HepG2 (cell line): ENCODE results near the gene NBPF1. TPM values are rescaled to one million over a fixed set of nuclear protein-coding genes. Genes with fewer than 3 reads are reported as not detected.

ENCODE experiments used
- HOXA9 ChIP-seq: sonication (generic); formaldehyde crosslinking; IDR thresholded peaks from 2 replicates; pipeline ENCODE4 v1.8.1; 2022; ENCODE audit warnings: missing genetic modification reagents, mild to moderate bottlenecking, moderate library complexity, borderline replicate concordance
- MTF1 ChIP-seq: sonication (generic); formaldehyde crosslinking; IDR thresholded peaks from 2 replicates; pipeline ENCODE4 v1.5.0; 2020; ENCODE audit warnings: missing genetic modification reagents
- NFE2L1 ChIP-seq: sonication (generic); formaldehyde crosslinking; IDR thresholded peaks from 2 replicates; pipeline ENCODE4 v1.4.0; 2020; ENCODE audit warnings: missing genetic modification reagents, mild to moderate bottlenecking, borderline replicate concordance
- POLR2G ChIP-seq: fragments of 200-400 bp; formaldehyde crosslinking; IDR thresholded peaks from 2 replicates; pipeline ENCODE4 v1.6.1; 2018; ENCODE audit warnings: mild to moderate bottlenecking, low read depth, low read length, moderate library complexity
- SMAD9 ChIP-seq: sonication (generic); formaldehyde crosslinking; IDR thresholded peaks from 2 replicates; pipeline ENCODE4 v1.5.1; 2020; ENCODE audit warnings: mild to moderate bottlenecking, missing genetic modification reagents
- SMARCE1 ChIP-seq: fragments of 450-650 bp; IDR thresholded peaks from 2 replicates; pipeline ENCODE4 v1.6.1; 2017; ENCODE audit warnings: borderline replicate concordance
- SNAPC2 ChIP-seq: sonication (generic); formaldehyde crosslinking; IDR thresholded peaks from 2 replicates; pipeline ENCODE4 v1.8.1; 2022; ENCODE audit warnings: mild to moderate bottlenecking, missing genetic modification reagents
- TOPORS ChIP-seq: sonication (generic); formaldehyde crosslinking; IDR thresholded peaks from 2 replicates; pipeline ENCODE4 v1.8.0; 2023; ENCODE audit warnings: mild to moderate bottlenecking, missing genetic modification reagents
- TRIM24 ChIP-seq: sonication (generic); formaldehyde crosslinking; IDR thresholded peaks from 2 replicates; pipeline ENCODE4 v1.8.0; 2022; ENCODE audit warnings: mild to moderate bottlenecking, missing genetic modification reagents
- YY1 ChIP-seq: IDR thresholded peaks from 2 replicates; pipeline ENCODE4 v1.6.1; 2011; ENCODE audit warnings: low read length, low read depth, moderate library complexity, mild to moderate bottlenecking; ENCODE audit not compliant: insufficient read depth, insufficient replicate concordance
- ZNF281 ChIP-seq: sonication (generic); formaldehyde crosslinking; IDR thresholded peaks from 2 replicates; pipeline ENCODE4 v1.4.0; 2020; ENCODE audit warnings: missing genetic modification reagents, borderline replicate concordance
- ZNF33A ChIP-seq: sonication (generic); formaldehyde crosslinking; IDR thresholded peaks from 2 replicates; pipeline ENCODE4 v1.5.1; 2020; ENCODE audit warnings: missing genetic modification reagents, mild to moderate bottlenecking, moderate library complexity, borderline replicate concordance
- ZNF441 ChIP-seq: sonication (generic); formaldehyde crosslinking; IDR thresholded peaks from 2 replicates; pipeline ENCODE4 v1.7.0; 2021; ENCODE audit warnings: missing genetic modification reagents, borderline replicate concordance
- polyA plus RNA-seq, 8 experiments: library from polyadenylated mRNA; depleted of rRNA in 3 of 8; stranded (reverse) in 7 of 8; unstranded in 1 of 8; fragments of >200 nt; fragmentation: Illumina TruSeq in 4 of 8; extraction: Trizol in 4 of 8; gene quantifications; 2 replicates each; pipeline versions ENCODE4 v1.2.1 to v1.2.3, GENCODE V29; 2011 to 2016; ENCODE audit warnings: low read depth in 4 of 8, missing spikeins in 1 of 8, mixed read lengths in 1 of 8; ENCODE audit not compliant: insufficient read depth in 1 of 8
- total RNA-seq, 5 experiments: library from RNA; depleted of rRNA; stranded (reverse); fragments of >200 nt; fragmentation: Illumina TruSeq; extraction: Trizol; gene quantifications; 2 replicates each; pipeline ENCODE4 v1.2.3, GENCODE V29; 2016; ENCODE audit warnings: low read depth in 1 of 5
- TF ChIP-seq, protein P1 (sequence below): sonication (generic); formaldehyde crosslinking; IDR thresholded peaks from 2 replicates; pipeline ENCODE4 v1.4.0; 2020; ENCODE audit warnings: missing genetic modification reagents, mild to moderate bottlenecking, borderline replicate concordance
- TF ChIP-seq, protein P2 (sequence below): sonication (generic); formaldehyde crosslinking; IDR thresholded peaks from 2 replicates; pipeline ENCODE4 v1.5.1; 2020; ENCODE audit warnings: missing genetic modification reagents, mild to moderate bottlenecking, borderline replicate concordance
- TF ChIP-seq, protein P3 (sequence below): sonication (generic); formaldehyde crosslinking; IDR thresholded peaks from 2 replicates; pipeline ENCODE4 v1.5.0; 2020; ENCODE audit warnings: missing genetic modification reagents
- TF ChIP-seq, protein P4 (sequence below): sonication (generic); formaldehyde crosslinking; IDR thresholded peaks from 2 replicates; pipeline ENCODE4 v1.4.0; 2020; ENCODE audit warnings: missing genetic modification reagents

Gene NBPF1
- total and polyA plus RNA-seq, 2 of the 13 experiments (the other 11 are each of a cell fraction or from before 2014, with no cell fraction given) = 30.3 to 35.6 TPM

DNA sequence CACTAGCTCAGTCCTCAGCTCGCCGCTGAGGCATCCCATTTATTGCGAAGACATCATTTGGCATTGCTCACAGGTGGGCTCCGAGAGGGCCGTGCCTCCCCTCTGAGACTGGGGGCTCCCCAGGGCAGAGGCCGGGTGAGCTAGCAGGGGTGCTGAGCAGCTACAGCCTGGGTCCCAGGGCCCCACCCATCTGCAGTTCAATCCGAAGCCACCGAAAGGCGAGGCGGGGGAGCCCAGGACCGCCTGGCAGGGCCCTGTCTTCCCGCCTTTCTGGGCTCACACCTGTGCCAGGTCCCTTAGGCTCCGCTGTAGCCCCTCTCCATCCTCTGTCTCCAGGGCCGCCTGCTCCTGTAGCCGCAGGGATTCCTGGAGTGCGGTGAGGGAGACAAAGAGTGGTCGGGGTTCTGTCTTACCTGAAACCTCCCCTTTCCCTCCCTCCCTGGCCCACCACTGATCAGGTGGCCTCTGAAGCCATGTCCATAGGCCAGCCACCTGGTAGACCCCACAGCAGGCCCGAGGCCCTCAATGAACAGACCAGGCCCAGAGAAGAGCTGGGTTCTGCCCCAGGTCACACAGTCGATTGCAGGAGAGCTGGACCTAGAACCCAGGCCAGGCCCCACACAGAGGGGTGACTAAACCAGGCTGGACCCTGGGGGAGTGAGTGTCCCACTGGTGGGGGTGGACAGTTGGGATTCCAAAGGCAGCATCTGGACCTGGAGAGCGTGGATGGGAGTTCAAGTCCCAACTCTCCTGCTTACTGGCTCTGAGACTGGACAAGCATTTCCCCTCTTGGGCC, 18.1 kb upstream of the NBPF1 start (continued):
- TF ChIP-seq ZNF33A (CRISPR knock-in tag) (no peak), SNAPC2 (CRISPR knock-in tag) (no peak), SMAD9 (CRISPR knock-in tag) (no peak), SMARCE1 (no peak), HOXA9 (CRISPR knock-in tag) (no peak), TRIM24 (CRISPR knock-in tag) (no peak), NFE2L1 (CRISPR knock-in tag) (0 out of 2 replicates have a peak, but pooled peaks have one; percentile 11), ZNF441 (no peak), YY1 (no peak), MTF1 (CRISPR knock-in tag) (no peak), TOPORS (CRISPR knock-in tag) (no peak), ZNF281 (CRISPR knock-in tag) (no peak), POLR2G (peak; percentile 42; the same call in 1 of the 2 replicates)
- TF ChIP-seq, protein P1, sequence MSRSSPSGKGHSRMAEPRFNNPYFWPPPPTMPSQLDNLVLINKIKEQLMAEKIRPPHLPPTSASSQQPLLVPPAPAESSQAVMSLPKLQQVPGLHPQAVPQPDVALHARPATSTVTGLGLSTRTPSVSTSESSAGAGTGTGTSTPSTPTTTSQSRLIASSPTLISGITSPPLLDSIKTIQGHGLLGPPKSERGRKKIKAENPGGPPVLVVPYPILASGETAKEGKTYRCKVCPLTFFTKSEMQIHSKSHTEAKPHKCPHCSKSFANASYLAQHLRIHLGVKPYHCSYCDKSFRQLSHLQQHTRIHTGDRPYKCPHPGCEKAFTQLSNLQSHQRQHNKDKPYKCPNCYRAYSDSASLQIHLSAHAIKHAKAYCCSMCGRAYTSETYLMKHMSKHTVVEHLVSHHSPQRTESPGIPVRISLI (CRISPR knock-in tag) = peak; percentile 27; the same call in 1 of the 2 replicates
- TF ChIP-seq, protein P2, sequence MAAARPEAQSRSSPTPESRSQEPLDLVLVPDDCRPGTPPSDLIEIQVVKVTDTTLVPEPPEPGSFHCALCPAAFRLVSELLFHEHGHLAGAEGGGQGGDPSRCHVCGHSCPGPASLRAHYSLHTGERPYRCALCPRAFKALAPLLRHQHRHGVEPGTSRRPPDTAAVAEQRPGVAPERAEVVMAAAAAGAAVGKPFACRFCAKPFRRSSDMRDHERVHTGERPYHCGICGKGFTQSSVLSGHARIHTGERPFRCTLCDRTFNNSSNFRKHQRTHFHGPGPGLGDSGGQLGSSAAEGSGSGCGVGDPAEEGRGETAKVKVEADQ (CRISPR knock-in tag) = no peak
- TF ChIP-seq, protein P3, sequence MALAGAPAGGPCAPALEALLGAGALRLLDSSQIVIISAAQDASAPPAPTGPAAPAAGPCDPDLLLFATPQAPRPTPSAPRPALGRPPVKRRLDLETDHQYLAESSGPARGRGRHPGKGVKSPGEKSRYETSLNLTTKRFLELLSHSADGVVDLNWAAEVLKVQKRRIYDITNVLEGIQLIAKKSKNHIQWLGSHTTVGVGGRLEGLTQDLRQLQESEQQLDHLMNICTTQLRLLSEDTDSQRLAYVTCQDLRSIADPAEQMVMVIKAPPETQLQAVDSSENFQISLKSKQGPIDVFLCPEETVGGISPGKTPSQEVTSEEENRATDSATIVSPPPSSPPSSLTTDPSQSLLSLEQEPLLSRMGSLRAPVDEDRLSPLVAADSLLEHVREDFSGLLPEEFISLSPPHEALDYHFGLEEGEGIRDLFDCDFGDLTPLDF (CRISPR knock-in tag) = no peak
- TF ChIP-seq, protein P4, sequence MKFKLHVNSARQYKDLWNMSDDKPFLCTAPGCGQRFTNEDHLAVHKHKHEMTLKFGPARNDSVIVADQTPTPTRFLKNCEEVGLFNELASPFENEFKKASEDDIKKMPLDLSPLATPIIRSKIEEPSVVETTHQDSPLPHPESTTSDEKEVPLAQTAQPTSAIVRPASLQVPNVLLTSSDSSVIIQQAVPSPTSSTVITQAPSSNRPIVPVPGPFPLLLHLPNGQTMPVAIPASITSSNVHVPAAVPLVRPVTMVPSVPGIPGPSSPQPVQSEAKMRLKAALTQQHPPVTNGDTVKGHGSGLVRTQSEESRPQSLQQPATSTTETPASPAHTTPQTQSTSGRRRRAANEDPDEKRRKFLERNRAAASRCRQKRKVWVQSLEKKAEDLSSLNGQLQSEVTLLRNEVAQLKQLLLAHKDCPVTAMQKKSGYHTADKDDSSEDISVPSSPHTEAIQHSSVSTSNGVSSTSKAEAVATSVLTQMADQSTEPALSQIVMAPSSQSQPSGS (CRISPR knock-in tag) = no peak
